GM10266 (cell line): ENCODE data around the gene TSPOAP1.

Experiments used
- DNase-seq: peaks from one replicate; pipeline ENCODE4 v3.0.0; 2012; ENCODE audit errors: extremely low spot score
- TF ChIP-seq, protein P1 (sequence below): IDR thresholded peaks from 2 replicates; pipeline ENCODE4 v1.5.1; 2012; ENCODE audit warnings: mild to moderate bottlenecking, low read depth; ENCODE audit not compliant: control insufficient read depth, insufficient read depth; ENCODE audit errors: missing control alignments

Gene TSPOAP1

GRCh38 chr17:58272367-58273280 lies 56.0 kb downstream of the TSPOAP1 start:
- DNase-seq: peak; percentile 7
- TF ChIP-seq, protein P1, sequence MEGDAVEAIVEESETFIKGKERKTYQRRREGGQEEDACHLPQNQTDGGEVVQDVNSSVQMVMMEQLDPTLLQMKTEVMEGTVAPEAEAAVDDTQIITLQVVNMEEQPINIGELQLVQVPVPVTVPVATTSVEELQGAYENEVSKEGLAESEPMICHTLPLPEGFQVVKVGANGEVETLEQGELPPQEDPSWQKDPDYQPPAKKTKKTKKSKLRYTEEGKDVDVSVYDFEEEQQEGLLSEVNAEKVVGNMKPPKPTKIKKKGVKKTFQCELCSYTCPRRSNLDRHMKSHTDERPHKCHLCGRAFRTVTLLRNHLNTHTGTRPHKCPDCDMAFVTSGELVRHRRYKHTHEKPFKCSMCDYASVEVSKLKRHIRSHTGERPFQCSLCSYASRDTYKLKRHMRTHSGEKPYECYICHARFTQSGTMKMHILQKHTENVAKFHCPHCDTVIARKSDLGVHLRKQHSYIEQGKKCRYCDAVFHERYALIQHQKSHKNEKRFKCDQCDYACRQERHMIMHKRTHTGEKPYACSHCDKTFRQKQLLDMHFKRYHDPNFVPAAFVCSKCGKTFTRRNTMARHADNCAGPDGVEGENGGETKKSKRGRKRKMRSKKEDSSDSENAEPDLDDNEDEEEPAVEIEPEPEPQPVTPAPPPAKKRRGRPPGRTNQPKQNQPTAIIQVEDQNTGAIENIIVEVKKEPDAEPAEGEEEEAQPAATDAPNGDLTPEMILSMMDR: no peak

DNA sequence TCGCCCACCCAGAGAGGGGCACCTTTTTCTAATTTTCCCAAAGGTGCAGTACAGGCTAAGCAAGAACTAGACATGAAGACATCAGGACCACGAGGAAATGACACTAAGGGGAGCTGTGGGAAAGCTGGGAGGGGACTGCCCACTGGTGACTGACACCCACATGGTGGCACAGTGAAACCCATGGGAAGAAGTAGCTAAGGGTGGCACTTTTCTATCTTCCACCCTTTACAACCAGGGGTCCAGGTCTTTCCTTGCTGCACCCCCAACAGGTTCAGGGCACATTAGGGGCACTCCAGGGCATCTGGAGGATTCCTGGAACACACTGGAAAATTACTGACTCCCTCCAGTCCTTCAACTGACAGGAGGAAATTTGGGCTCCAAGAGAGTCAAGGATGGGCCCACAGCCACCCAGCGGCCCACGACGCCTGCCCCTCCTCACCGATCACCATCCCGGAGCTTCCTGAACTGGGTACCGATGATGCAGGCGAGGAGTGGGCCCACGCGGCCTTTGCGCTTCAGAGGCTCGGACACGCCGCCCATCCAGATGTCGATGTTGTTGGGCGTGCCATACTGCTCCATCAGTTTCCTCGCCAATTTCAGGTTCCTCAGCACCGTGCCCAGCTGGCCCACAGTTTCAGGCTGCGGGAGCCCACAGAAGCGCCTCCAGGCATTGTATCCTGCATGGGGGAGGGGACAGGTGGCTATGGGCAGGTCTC lies 57.2 kb downstream of the TSPOAP1 start:
- TF ChIP-seq, protein P1: no peak
- peak; percentile 5 for DNase-seq

DNA sequence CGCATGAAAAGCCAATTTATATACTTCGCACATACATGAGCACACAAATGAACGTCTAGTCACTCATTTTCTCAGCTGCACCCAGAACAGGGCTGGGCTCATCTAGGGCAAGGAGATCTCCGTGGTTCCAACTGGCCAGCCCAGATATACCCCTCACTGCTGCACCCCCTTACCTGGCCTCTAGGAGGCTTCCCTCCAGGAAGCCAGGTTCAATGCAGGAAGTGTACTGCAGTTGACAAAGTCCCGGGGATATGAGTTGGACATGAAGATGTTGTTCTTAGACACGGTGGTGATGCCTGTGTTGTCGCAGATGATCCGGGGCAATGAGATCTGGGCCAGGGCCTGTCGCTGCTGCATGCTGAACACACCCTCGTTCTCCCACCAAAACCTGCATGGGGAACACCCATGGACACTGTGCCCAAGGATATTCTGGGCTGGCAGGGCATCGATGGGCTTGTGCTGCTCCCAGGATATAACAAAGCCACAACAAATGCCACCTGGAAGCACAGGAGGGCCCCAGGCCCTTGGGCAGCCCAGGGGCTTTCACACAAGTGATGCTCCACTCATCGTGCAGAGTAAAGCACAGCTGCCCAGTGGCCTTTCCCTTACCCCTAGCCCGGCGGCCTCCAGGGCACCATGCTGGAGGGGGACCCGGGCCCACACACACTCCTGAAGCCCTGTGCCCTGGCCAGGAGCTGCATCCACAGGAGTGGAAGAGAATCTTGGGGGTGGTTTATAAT lies 57.9 kb downstream of the TSPOAP1 start:
- peak; percentile 7 for DNase-seq
- TF ChIP-seq, protein P1: peak; percentile 4

GRCh38 chr17:58269557-58270291 lies 58.9 kb downstream of the TSPOAP1 start:
- no peak for DNase-seq
- TF ChIP-seq, protein P1: no peak

DNA sequence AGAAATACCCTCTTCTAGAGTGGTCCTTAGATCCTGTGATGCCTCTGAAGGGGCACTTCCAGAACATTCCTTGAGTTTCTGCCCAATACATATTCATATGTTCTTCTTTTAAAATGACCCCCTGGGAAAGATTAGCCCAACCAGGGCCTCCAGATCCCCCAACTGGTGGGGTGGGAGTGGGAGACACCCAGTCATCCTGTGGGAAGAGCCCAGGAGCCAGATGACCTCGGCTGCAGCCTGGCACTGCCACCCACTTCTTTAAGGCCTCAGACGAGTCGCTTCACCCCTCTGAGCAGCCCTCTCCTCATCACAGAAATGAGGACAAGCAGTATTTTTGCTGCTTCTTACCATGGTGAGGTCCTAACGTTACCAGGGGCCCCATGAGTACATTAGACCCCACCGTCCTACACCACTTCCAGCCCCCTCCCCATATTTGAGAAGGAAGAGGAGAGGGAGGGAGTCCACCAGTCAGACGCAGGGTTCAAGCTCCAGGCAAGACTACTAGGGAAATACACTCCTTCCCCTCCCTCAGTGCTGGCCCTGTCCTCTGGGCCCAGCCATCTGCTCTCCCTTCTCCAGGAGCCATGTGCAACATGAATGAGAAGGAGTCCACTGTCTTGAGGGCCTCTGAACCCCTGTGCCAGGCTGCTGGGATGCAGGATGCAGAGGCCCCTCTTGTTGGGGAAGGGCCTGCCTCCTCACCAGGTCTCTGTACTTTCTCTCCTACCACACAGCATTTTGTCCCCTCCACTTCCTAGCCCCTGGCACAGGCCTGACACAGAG lies 59.6 kb downstream of the TSPOAP1 start:
- TF ChIP-seq, protein P1: no peak
- no peak for DNase-seq

- TF ChIP-seq, protein P1: no peak
- DNase-seq: no peak
Observed at GRCh38 chr17:58268326-58268725, 60.3 kb downstream of the TSPOAP1 start.
